GM12874 (cell line): ENCODE measurements around the gene SHROOM1.

Source experiments
- TF ChIP-seq, protein P1 (sequence below): IDR thresholded peaks from 2 replicates; pipeline ENCODE4 v1.5.1; 2011; ENCODE audit warnings: low read depth, mild to moderate bottlenecking, control low read depth, low read length, moderate library complexity; ENCODE audit not compliant: insufficient read depth

SHROOM1 gene

DNA sequence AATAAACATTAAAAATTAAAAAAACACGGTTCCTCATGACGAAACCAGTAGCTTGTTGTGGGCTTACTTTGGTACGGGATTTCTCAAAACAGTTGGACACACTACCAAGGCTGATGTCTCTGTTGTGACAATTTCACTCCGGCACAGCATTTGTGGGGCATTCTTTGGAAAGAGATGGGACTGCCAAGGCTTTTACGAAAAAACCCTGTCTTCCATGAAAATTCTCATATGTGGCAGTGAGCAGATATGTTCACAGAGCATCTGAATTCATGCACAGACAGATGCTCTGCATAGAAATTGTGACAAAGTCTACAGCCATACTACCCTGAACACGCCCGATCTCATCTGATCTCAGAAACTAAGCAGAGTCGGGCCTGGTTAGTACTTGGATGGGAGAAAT lies 17.8 kb upstream of the SHROOM1 start:
- TF ChIP-seq, protein P1, sequence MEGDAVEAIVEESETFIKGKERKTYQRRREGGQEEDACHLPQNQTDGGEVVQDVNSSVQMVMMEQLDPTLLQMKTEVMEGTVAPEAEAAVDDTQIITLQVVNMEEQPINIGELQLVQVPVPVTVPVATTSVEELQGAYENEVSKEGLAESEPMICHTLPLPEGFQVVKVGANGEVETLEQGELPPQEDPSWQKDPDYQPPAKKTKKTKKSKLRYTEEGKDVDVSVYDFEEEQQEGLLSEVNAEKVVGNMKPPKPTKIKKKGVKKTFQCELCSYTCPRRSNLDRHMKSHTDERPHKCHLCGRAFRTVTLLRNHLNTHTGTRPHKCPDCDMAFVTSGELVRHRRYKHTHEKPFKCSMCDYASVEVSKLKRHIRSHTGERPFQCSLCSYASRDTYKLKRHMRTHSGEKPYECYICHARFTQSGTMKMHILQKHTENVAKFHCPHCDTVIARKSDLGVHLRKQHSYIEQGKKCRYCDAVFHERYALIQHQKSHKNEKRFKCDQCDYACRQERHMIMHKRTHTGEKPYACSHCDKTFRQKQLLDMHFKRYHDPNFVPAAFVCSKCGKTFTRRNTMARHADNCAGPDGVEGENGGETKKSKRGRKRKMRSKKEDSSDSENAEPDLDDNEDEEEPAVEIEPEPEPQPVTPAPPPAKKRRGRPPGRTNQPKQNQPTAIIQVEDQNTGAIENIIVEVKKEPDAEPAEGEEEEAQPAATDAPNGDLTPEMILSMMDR: no peak

- TF ChIP-seq, protein P1: no peak
Measured at GRCh38 chr5:132841305-132841704, 10.9 kb upstream of the SHROOM1 start.

DNA sequence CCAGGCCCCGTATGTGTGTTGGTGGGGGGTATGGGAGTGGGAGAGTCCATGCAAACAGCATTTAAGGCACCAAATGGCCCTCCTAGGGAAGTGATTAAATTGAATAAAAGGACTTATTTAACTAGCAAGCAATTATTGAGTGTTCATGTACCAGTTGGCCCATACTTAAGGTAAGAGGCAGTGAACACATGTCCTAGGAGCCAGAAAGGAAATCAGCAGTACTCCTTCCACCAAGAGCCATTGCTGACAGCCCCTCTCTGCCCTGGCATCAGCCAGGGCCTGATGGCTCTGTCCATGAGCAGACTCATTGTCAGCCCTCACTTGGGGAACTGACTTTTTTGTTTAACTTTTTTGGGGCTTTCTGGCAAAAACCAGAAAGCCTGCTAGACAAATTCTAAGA lies 10.4 kb upstream of the SHROOM1 start:
- TF ChIP-seq, protein P1: no peak

- TF ChIP-seq, protein P1: no peak
Measured at GRCh38 chr5:132840313-132840712, 9.9 kb upstream of the SHROOM1 start.

- TF ChIP-seq, protein P1: no peak
Measured at GRCh38 chr5:132839426-132840301, 9.2 kb upstream of the SHROOM1 start.

GRCh38 chr5:132838516-132839282 lies 8.3 kb upstream of the SHROOM1 start:
- TF ChIP-seq, protein P1: no peak

DNA sequence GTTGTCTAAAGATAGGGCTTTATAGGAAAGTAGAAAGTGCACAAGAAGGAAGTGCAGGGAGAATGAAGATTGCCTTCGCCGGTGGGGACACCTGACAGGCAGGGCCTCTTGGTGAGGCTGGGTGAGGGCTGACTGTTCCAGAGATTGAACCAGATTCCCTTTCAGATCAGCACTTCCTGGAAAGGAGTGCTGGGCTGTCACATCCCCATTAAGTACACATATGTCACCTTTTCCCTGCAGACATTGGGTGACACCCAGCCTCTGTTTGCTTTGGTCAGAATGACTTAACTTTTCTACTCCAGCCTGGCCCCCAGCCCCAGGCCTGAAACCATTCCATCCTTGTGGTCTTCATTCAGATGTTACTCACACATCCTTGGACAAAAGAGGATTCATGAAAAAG lies 7.4 kb upstream of the SHROOM1 start:
- TF ChIP-seq, protein P1: no peak
